RWPE2 (cell line): ENCODE results near the gene NCOA7.

ENCODE experiments used
- ATAC-seq: fragments of 200-7000 bp; cut with Tn5 transposase; 3 replicates; pipeline ENCODE4 v1.9.1; 2021; ENCODE audit warnings: low read depth
- DNase-seq: peaks from one replicate; pipeline ENCODE4 v3.0.0-alpha.2; 2020; ENCODE audit warnings: low spot score
- H3K27ac ChIP-seq: fragments of 450-650 bp; 2 replicates; pipeline ENCODE4 v1.5.1; 2017; ENCODE audit warnings: mild to moderate bottlenecking; ENCODE audit not compliant: poor library complexity, severe bottlenecking
- H3K27me3 ChIP-seq: fragments of 250-450 bp; sonication (Bioruptor Pico); 2 replicates; pipeline ENCODE4 v1.5.1; 2021; ENCODE audit warnings: mild to moderate bottlenecking, moderate library complexity; ENCODE audit not compliant: insufficient read depth, poor library complexity, severe bottlenecking
- H3K36me3 ChIP-seq: fragments of 250-450 bp; sonication (Bioruptor Pico); 2 replicates; pipeline ENCODE4 v1.5.1; 2020; ENCODE audit warnings: low read depth, mild to moderate bottlenecking, moderate library complexity
- H3K4me1 ChIP-seq: fragments of 250-450 bp; sonication (Bioruptor Pico); 2 replicates; pipeline ENCODE4 v1.5.1; 2021; ENCODE audit warnings: mild to moderate bottlenecking, moderate library complexity; ENCODE audit not compliant: insufficient read depth, poor library complexity, severe bottlenecking
- H3K4me3 ChIP-seq: fragments of 250-450 bp; sonication (Bioruptor Pico); 2 replicates; pipeline ENCODE4 v1.5.1; 2021; ENCODE audit warnings: mild to moderate bottlenecking, moderate library complexity; ENCODE audit not compliant: severe bottlenecking
- H3K9me3 ChIP-seq: fragments of 250-450 bp; sonication (Bioruptor Pico); 2 replicates; pipeline ENCODE4 v1.5.1; 2021; ENCODE audit warnings: mild to moderate bottlenecking, moderate library complexity; ENCODE audit not compliant: severe bottlenecking
- CTCF ChIP-seq: fragments of 450-650 bp; IDR thresholded peaks from one replicate; pipeline ENCODE4 v1.5.1; 2017; ENCODE audit warnings: mild to moderate bottlenecking, moderate library complexity; ENCODE audit not compliant: poor library complexity, severe bottlenecking

The NCOA7 gene

GRCh38 chr6:125812394-125813292, 21.9 kb downstream of the NCOA7 start:
- peak overlapping the region; percentile 26 for H3K27ac ChIP-seq
- no peak for TF ChIP-seq CTCF
- no peak overlapping the region for H3K4me3 ChIP-seq
- peaks cover 17% of the 10 kb centered on the region for H3K4me1 ChIP-seq
- H3K9me3 ChIP-seq: no peaks in the 10 kb centered on the region
- no peaks in the 10 kb centered on the region for H3K27me3 ChIP-seq
- ATAC-seq: peak; percentile 84
- H3K36me3 ChIP-seq: peaks cover 11% of the 10 kb centered on the region
- no peak for DNase-seq

GRCh38 chr6:125814481-125814880, 23.7 kb downstream of the NCOA7 start:
- Histone ChIP-seq H3K4me3 (no peak overlapping the region), H3K4me1 (peaks cover 17% of the 10 kb centered on the region), H3K9me3 (no peaks in the 10 kb centered on the region), H3K27me3 (no peaks in the 10 kb centered on the region), H3K36me3 (peaks cover 11% of the 10 kb centered on the region), H3K27ac (no peak overlapping the region)
- no peak for ATAC-seq
- TF ChIP-seq CTCF: no peak
- no peak for DNase-seq

- H3K4me3 ChIP-seq: no peak overlapping the region
- no peaks in the 10 kb centered on the region for H3K27me3 ChIP-seq
- no peaks in the 10 kb centered on the region for H3K9me3 ChIP-seq
- H3K27ac ChIP-seq: no peak overlapping the region
- DNase-seq: no peak
- no peak for TF ChIP-seq CTCF
- peaks cover 17% of the 10 kb centered on the region for H3K4me1 ChIP-seq
- H3K36me3 ChIP-seq: peaks cover 11% of the 10 kb centered on the region
- no peak for ATAC-seq
Measured at GRCh38 chr6:125815080-125815910, 24.5 kb downstream of the NCOA7 start.

GRCh38 chr6:125816828-125817280, 26.1 kb downstream of the NCOA7 start:
- H3K9me3 ChIP-seq: no peaks in the 10 kb centered on the region
- no peaks in the 10 kb centered on the region for H3K27me3 ChIP-seq
- no peak for TF ChIP-seq CTCF
- ATAC-seq (no peak), DNase-seq (no peak)
- no peak overlapping the region for H3K27ac ChIP-seq
- H3K4me3 ChIP-seq: no peak overlapping the region
- peaks cover 17% of the 10 kb centered on the region for H3K4me1 ChIP-seq
- peaks cover 14% of the 10 kb centered on the region for H3K36me3 ChIP-seq
